SW480 (cell line): ENCODE data around the gene SAE1.
A peak's percentile ranks its signal among the peaks of the same experiment; 100 is the strongest.
"Not testable (repeated sequence)": the region's sequence is repeated elsewhere in the genome, so short reads cannot be mapped to it uniquely, and the experiment has no call there.

Experiments
- DNase-seq: peaks from one replicate; pipeline ENCODE4 v3.0.0-alpha.2; 2016; ENCODE audit warnings: low spot score

SAE1 gene

DNA sequence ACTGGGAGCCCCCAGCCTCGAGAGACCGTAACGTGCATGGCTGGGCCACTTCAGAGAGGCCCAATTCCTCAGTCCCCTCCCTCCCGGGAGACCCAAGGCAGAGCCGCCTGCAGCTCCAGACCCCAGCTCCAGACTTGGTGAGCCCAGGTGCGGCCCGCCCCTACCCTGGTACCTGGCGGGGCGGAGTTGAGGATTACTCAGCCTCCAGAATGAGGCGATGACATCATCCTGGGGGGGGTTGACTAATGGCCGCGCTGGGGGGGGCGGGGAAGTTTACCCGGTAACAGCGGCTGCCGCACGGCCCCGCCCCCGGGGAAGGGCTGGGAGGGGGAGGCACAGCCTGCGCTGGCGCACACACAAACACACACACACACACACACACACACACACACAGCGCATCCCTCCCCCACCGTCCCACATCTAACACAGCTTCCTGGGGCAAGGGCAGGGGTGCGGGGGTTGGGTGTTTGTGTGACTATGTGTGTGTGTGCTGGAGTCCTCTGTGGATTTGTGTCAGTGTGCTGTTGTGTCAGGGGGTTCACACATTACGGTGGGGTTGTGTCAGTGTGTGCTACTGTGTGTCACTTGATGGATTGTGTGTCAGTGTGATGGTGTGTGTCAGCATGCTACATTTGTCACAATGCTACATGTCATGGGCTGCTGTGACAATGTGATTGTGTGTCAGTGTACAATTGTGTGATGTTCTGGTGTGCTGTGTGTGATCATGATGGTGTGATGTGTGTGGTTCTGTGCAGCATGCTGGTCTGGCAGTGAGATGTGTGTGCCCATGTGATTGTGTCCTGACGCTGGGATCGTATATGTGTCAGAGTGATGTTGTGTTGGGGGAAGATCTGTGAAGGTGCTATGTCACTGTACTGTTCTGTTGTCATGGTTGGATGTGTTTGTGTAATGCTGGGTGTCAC, 110.6 kb downstream of the SAE1 start:
- peak; percentile 91 for DNase-seq

DNA sequence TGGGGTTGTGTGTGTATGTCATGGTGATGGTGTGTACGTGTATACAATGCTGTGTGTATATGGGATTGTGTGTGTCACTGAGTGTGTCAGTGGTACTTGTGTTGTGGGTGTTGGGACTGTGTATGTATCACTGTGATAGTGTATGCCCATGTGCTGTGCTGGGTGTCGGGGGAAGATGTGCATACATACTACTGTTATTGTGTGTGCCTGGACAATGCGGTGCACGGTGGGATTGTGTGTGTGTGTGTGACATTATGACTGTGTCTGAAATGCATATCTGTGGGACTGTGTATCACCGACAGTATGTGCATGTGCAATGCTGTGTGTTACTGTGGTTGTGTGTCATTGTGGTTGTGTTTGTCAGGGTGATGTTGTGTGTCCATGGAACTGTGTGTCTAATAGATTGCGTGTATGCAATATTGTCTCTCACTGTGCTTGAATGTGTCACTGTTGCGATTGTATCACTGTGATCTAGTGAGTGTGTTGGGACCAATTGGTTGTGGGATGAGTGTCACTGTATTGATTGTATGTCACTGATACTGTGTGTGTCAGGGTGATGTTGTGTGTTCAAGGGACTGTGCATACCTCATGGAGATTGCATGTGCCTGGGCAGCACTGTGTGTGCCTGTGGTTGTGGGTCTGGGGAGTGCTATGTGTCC, 111.4 kb downstream of the SAE1 start:
- peak; percentile 30 for DNase-seq

GRCh38 chr19:47243364-47243775, 112.7 kb downstream of the SAE1 start:
- DNase-seq: peak; percentile 58

DNA sequence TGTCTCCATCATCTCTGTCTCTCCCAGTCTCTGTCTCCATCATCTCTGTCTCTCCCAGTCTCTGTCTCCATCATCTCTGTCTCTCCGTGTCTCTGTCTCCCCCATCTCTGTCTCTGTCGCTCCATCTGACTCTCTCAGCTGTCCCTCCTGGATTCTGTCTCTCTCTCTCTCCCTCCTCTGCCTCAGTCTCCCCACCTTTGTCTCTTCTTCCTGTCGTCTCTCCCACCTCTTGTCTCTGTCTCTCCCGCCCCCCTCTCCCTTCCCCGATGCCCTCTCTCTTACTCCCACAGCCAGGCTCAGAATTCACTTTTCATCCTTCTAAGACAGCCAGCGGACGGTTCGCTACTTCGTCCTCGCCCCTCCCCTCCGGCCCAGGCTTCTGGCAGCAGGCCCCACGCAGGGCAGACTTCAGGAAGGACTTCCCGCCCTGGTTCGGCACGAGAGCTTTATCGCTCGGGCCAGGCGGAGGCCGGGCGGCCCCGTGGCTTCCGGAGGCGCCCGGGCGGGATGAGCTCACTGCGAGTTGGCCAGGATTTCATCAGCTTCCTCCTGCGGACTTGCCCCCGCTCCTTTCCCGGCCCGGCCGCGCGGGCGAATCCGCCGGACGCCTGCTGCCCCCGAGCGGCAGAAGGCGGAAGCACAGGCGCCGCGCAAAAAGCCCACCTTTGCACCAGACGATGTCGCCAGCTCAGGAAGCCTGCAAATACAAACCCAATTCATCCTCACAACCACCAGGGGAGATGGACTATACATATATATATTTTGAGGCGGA, 113.3 kb downstream of the SAE1 start:
- DNase-seq: peak; percentile 99

DNA sequence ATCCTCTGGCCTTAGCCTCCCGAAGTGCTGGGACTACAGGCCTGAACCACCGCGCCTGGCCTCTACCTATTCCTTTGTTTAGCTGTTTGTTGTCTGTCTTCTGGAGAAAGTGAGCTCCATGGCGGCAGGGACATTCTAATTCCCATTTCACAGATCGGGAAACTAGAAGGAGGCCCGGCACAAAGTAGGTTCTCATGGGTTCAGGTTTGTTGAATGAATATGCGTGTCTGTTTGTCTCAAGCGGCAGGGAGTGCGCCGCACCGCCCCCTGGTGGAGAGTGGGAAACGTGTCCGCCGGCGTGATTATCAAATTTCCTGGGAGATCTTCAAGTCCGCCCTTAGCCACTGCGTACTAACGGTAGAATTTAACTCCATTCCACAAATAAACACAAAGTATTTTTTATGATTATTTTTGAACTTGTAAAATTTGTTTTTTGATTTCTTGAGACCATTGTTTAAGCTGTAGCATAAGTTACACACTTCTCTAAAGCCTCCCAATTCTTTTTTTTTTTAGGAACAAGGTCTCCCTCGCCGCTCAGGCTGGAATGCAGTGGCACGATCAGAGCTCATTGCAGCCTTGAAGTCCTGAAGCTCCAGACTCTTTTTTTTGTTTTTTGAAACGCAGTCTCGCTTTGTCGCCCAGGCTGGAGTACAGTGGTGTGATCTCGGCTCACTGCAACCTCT, 116.8 kb downstream of the SAE1 start:
- DNase-seq: peak; percentile 65

DNA sequence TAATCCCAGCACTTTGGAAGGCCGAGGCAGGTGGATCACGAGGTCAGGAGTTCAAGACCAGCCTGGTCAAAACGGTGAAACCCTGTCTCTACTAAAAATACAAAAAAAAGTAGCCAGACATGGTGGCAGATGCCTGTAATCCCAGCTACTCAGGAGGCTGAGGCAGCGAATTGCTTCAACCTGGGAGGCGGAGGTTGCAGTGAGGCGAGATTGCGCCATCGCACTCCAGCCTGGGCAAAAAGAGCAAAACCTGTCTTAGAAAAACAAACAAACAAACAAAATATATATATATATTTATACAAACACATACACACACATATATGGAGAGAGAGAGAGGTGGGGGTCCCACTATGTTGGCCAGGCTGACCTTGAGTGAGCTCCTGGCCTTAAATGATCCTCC, 122.4 kb downstream of the SAE1 start:
- not testable (repeated sequence) for DNase-seq

DNA sequence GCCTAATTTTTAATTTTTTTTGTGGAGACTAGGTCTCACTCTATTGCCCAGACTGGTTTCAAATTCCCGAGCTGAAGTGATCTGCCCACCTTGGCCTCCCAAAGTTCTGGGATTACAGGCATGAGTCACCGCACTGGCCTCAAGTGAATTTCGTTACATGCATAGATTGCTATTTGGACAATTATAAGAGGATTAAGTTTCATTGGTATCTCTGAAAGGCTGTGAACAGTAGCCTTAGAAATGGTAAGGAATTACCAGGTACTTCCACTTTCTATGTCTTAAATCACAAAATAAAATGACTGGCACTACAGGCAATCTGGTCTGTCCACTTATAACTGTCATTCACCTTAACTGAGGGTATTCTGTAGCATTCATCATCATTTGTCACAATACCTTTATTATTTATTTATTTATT, 122.8 kb downstream of the SAE1 start:
- DNase-seq: peak; percentile 67

- DNase-seq: no peak
Observed at GRCh38 chr19:47253970-47254369, 123.3 kb downstream of the SAE1 start.

- peak; percentile 99 for DNase-seq
Observed at GRCh38 chr19:47255879-47256692, 125.5 kb downstream of the SAE1 start, which contains the start of gene CCDC9. CCDC9 (plus strand) TSS chr19:47256525; CDS start chr19:47258401, 1,876 bp downstream.

DNA sequence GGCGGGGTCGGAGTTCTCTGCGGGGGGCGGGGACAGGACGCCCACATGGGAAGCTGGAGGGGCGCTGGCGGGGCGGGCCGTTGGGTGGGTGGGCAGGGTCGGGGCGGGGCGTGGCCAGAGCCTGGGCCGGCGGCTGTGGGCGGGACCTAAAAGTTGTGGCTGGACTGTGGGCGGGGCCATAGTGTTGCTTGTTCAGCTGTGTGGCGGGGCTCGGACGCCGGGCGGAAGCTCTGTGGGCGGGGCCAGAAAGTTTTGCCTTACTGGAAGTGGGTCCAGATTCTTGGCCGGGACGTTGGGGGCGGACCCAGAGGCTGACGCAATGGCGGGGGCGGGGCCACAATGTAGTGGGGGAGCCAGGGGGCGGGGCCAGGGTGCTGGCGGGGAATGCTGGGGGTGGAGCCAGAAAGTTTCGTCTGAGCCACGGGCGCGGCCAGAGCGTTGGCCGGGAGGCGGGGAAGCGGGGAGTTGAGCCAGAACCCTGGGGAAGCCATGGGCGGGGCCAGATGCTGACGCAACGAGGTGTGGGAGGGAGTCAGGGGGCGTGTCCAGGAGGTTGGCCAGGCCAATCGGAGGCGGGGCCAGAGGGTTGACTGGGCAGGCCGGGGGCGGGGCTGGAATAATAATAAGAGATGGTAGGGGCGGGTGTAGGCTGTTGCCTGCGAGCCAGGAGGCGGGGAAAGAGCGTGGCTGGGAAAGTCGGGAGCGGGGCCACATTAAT, 126.2 kb downstream of the SAE1 start:
- DNase-seq: peak; percentile 99

GRCh38 chr19:47257411-47258169, 127.0 kb downstream of the SAE1 start:
- no peak for DNase-seq

DNA sequence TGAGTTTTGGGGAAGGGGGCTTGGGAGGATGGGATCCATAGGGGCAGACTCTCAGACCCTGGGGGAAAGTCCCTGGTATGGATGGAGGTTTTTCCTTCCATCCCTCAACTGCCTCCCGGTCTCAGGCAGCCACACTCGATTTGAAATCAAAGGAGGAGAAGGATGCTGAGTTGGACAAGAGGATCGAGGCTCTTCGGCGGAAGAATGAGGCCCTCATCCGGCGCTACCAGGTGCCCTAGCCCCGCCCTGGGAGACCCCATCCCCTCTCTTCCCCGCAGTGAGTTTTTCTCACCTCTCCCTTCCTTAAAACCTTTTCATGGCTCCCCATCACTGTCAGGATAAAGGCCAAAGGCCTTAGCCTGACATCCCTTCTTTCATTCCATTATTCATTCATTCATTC, 127.8 kb downstream of the SAE1 start:
- no peak for DNase-seq

GRCh38 chr19:47258895-47259555, 128.4 kb downstream of the SAE1 start:
- no peak for DNase-seq
